Ramos (cell line): ENCODE measurements around the gene TGM5.
"Not testable (repeated sequence)": the region's sequence is repeated elsewhere in the genome, so short reads cannot be mapped to it uniquely, and the experiment has no call there.

Experiments
- in situ Hi-C: fragments of 300-500 bp; cut with MboI; formaldehyde crosslinking; loops from one replicate; pipeline ENCODE4 v1.14.3; 2022; ENCODE audit warnings: low sequenced_read_pairs; ENCODE audit not compliant: unreplicated experiment

TGM5 gene

DNA sequence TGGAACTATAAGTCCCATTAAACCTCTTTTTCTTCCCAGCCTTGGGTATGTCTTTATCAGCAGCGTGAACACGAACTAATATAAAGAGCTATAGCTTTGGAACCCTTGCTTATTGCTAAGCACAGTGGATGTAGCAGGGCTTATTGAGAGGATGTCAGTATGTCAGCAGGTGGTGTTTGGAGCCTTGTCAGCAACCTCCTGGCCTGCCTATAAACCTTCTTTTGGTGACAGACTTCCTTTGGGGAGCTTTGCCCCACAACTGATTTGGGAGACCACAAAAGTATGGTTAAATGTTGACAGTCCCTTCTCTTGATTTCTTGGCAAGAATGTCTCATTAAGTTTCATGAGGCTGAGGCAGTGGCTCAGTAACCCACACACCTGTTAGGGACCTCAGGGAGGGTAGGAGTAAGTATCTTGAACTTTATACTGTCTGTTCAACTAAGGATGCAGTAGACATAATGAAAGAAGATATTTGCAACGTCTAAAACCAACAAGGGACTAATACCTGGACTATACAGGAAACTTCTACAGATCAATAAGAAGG is 66.7 kb downstream of the TGM5 start:
- in situ Hi-C loops: no loop called here

DNA sequence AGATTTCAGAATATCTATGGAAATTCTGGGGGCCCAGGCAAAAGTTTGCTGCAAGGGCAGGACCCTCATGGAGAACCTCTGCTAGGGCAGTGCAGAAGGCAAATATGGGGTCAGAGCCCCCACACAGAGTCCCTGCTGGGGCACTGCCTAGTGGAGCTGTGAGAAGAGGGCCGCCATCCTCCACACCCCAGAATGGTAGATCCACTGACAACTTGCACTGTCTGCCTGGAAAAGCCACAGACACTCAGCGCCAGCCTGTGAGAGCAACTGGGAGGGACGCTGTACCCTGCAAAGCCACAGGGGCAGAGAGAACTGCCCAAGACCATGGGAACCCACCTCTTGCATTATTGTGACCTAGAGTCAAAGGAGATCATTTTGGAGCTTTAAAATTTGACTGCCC is 67.7 kb downstream of the TGM5 start:
- in situ Hi-C loops: no loop called here

DNA sequence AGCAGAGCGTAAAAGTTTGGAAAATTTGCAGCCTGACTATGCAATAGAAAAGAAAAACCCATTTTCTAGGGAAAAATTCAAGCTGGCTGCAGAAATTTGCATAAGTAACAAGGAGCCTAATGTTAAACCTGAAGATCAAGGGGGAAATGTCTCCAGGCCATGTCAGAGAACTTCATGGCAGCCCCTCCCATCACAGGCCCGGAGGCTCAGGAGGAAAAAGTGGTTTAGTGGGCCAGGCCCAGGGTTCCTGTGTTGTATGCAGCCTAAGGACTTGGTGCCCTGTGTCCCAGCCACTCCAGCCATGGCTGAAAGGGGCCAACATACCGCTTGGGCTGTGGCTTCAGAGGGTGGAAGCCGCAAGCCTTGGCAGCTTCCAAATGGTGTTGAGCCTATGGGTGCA is 68.2 kb downstream of the TGM5 start:
- in situ Hi-C loops: not testable (repeated sequence)

DNA sequence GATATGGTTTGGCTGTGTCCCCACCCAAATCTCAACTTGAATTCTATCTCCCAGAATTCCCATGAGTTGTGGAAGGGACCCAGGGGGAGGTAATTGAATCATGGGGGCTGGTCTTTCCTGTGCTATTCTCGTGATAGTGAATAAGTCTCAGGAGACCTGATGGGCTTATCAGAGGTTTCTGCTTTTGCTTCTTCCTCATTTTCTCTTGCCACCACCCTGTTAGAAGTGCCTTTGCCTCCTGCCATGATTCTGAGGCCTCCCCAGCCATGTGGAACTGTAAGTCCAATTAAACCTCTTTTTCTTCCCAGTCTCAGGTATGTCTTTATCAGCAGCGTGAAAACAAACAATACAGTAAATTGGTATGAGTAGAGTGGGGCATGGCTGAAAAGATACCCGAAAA is 69.0 kb downstream of the TGM5 start:
- in situ Hi-C loops: not testable (repeated sequence)

DNA sequence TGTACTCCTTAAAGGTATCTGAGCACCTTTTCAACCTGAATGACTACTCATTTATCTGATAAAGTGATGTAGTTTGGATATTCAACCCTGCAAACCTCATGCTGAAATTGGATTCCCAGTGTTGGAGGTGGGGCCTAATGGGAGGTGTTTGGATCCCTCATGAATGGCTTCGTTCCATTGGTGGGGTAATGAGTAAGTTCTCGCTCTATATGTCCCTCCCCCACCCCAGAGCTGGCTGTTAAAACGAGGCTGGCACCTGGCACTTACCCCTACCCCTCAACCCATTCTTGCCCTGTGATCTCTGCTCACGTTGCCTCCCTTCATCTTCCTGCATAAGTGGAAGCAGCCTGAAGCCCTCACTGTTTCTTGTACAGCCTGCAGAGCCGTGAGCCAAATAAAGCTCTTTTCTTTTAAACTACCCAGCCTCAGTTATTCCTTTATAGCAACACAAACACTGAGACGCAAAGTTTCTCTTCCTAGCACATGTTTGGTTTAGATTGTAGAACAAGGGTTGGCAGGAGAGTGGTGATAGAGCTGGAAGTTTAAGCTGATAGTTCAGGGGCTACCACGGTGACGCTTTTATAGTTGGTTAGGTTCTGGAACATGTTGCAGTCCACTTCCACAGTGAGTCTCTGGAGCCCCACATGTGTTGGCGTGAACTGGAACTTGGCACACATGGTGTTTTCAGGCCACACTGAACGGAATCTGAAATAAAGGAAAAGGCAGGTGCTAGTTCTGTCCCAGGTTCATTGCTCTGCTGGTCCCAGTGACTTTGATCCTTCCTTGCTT is 69.8 kb downstream of the TGM5 start:
- in situ Hi-C loops: no loop called here

DNA sequence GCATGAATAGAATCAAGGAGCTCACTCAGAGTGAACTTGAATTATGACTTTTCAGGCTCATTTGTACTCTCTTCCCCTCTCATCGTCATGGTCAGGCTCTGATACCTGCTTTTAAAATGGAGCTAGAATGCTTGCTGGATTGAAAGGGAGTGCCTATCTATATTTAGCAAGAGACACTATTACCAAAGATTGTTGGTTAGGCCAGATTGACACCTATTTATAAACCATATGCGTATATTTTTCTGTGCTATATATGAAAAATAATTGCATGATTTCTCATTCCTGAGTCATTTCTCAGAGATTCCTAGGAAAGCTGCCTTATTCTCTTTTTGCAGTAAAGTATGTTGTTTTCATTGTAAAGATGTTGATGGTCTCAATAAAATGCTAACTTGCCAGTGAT is 71.9 kb downstream of the TGM5 start:
- in situ Hi-C loops: no loop called here

DNA sequence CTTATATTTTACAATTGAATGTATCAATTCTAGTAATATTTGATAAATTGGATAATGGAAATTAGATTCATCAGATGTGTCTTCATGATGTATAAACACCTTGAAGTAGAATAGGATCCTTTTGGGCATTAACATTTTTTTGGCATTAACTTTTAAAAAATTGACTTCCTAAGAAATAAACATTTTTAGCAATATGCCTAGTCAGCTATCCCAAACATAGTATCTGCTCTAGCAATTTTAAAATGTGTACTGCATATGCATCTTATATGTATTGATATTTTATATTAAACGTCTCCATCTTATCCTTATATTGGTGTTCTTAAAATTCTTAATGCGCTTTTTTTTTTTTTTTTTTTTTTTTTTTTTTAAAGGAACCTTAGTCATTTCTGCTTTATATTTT is 73.0 kb downstream of the TGM5 start:
- in situ Hi-C loops: no loop called here

DNA sequence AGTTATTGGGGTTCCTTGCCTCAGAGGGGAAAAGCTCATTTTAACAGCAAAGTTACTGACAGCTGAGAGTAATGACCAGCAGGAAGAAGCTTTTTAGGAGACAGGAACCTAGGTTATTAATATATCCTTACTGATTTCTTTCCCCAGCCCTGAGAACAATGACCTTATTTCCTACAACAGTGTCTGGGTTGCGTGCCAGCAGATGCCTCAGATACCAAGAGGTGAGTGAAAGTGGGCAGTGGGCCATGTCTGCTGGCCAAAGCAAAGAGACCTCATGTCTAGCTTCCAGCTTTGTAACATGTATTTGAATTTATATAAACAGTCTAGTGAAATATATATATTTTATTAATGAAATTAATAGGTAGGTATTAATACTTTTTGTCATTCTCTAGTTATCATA is 76.5 kb downstream of the TGM5 start:
- in situ Hi-C loops: no loop called here

DNA sequence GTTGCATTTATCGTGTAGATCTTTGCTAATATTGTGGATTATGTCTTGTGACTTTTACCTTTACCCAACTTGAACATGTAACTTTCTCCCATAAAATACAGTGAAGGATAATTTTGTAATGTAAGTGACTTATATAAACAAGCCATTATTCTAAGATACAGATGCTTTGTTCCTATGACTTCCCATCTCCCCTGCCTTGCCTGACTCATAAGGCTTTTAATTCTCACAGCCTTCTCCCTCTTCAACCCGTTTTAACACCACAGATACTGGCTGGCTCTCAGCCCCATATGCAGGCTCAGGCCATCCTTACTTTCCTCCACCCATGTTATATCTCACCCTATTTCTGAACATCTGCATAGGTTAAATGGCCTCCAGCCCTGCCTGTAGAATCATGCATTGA is 77.4 kb downstream of the TGM5 start:
- in situ Hi-C loops: no loop called here

DNA sequence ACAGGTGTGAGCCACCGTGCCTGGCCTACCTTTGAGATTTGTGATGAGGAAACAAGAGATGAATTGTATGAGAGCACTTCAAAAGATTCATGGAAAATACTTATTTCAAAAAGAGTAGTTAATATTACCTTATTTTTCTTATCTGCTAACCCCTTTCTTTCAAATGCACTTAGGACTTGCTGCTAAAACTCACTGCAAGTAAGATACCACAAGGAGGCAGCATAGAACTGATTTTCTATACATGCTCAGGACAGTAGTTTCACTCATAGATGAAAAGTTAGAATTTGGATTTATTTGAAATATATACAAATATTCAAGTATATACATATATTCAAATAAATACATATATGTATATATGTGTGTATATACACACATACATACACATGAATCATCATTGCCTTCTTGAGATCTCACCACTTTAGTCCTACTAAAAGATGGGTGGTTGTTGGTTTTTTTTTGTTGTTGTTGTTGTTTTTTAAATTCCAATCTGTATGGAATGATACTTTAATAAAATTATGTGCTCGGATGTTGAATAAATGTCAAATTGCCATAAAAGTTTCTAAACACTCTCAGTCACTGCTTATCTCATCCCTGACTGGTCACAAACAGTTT is 79.1 kb downstream of the TGM5 start:
- in situ Hi-C loops: no loop called here

DNA sequence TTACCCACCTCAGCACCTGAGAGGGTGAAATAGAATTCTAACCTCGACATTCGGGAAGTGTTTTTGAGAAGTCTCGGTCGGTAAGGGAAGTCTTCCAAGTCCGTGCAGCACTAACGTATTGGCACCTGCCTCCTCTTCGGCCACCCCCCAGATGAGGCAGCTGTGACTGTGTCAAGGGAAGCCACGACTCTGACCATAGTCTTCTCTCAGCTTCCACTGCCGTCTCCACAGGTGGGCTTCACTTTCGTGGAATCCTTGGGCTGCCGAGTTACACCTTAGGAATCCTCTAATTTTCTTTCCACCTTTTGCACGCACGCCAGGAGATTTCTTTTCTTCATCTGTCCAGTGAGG is 80.8 kb downstream of the TGM5 start:
- in situ Hi-C loops: no loop called here

DNA sequence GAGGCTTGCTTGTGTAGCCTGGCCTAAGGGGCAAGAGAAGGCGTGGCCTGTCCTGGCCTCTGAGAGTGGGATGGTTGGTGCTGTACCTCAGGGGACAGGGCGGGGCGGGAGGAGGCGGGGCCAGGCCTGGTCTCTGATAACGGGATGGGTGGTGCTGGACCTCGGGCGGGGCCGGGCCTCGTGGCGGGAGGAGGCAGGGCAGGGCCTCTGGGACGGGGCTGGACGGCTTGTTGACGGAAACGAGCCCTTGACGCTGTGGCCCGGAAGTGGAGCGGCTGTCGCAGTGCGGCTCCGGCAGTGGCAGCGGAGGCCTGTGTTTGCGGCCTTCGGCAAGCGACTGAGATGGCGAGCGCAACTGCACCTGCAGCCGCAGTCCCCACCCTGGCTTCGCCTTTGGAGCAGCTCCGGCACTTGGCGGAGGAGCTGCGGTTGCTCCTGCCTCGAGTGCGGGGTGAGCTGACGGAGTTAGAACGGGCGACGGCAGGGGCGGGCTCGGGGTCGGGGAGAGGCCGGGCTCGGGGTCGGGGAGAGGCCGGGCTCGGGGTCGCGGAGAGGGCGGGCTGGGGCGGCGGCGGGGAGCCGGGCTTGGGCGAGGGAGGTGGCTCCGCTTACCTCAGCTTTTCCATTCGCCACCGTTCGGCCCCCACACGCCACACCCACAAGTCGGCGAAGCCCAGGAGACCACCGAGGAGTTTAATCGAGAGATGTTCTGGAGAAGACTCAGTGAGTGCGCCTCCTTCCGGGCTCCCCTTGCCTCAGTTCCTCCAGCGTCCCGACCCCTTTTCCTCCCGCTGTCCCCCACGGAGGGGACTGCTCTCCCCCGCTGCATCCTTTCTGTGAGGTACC is 81.3 kb downstream of the TGM5 start, which contains the start of gene CCNDBP1:
TSS of gene CCNDBP1 (plus strand) at position 247 of the 846 bp plus-strand sequence. CDS start at position 343, 96 bp downstream.
- in situ Hi-C loops: no loop called here

DNA sequence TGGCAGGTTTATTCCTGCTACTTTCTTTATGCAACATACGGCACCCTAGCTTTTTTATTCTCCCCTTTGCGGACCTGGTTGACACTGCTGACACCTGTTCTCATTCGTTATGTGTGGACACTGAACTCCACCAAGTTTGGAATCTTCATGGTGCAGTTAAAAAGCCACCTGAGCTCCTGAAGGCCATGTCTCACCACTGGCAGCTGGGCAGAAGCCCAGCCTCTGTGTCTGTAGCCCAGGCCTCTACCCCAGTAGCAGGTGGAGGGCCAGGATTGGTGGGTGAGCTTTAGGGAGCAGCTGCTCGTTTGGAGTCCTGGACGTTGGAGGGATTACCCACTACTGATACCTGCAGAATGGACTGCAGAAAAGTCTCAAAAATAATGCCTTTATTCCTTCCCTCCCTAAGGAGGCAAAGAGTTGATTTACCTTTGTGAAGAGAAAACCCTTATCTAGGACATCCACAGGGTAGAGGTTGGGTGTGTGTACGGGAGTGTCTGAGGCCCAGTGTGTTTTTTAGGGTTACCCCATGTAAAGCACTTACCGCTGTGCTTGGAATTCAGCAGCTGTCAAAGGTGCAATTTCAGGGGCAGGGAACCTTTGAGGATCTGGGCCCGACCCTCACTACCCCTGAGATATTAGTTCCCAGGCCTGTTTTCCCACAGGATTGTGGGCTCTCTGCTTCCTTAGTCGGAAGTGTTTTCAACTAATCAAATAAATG is 82.2 kb downstream of the TGM5 start:
- in situ Hi-C loops: no loop called here

DNA sequence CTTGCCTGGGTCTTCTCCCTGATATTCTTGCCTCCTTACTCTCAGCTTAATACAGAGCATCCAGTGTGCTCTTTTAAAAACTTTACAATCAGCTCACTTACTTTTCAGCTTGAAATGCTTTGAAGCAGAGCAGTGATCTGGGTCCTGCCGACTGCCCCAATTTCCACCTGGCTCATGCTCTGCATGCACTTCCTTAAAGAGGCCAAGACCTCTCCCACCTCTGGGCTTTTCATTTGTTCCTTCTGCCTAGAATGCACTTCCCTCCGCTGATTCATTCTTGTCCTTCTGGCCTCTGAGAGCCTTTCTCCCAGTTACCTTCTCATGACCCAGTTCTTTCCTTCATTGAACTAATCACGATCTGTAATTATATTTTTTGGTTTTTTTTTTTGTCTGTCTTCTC is 83.5 kb downstream of the TGM5 start:
- in situ Hi-C loops: no loop called here
